ENCODE data around the gene EPS15. TPM values are rescaled to one million over a fixed set of nuclear protein-coding genes. Genes with fewer than 3 reads are reported as not detected.
"Not testable (repeated sequence)": the region's sequence is repeated elsewhere in the genome, so short reads cannot be mapped to it uniquely, and the experiment has no call there.

EPS15 gene
- total and polyA plus RNA-seq, 4 experiments from 2014 or later, result 39.2 to 92.3 (median 77.6) TPM

- H3K4me3 ChIP-seq (ENCODE audit: low read length in 2 of 2); POLR2A ChIA-PET (ENCODE audit: partially characterized antibody); H3K36me3 Mint-ChIP-seq; H3K27me3 Mint-ChIP-seq; H3K36me3 ChIP-seq (ENCODE audit: insufficient read depth, low read length); CTCF ChIA-PET (ENCODE audit: partially characterized antibody); intact Hi-C loops (cut with micrococcal nuclease); H3K4me1 Mint-ChIP-seq; H3K27ac ChIP-seq (ENCODE audit: low read depth, low read length); H3K27me3 ChIP-seq (ENCODE audit: insufficient read depth, low read length); H3K9me3 ChIP-seq (ENCODE audit: control insufficient read depth in 1 of 2, low read length in 2 of 2); H3K9me3 Mint-ChIP-seq; H3K4me1 ChIP-seq (ENCODE audit: insufficient read depth, low read length); H3K4me3 Mint-ChIP-seq; DNase-seq: not testable (repeated sequence)
- peak overlapping the region in 1 of 7 donors; percentile 29 for H3K27ac Mint-ChIP-seq
Observed at GRCh38 chr1:51560895-51561294, 41.8 kb upstream of the EPS15 start.

GRCh38 chr1:51560034-51560433 is 41.0 kb upstream of the EPS15 start:
- no peak overlapping the region for H3K27ac Mint-ChIP-seq
- intact Hi-C loops (cut with micrococcal nuclease), result no loop called here
- Histone ChIP-seq H3K27me3 (ENCODE audit: insufficient read depth, low read length) (no peaks in the 10 kb centered on the region), H3K27ac (ENCODE audit: low read depth, low read length) (no peak overlapping the region), H3K4me3 (ENCODE audit: low read length in 2 of 2) (no peak overlapping the region), H3K4me1 (ENCODE audit: insufficient read depth, low read length) (peaks cover 7% of the 10 kb centered on the region), H3K36me3 (ENCODE audit: insufficient read depth, low read length) (no peaks in the 10 kb centered on the region), H3K9me3 (ENCODE audit: control insufficient read depth in 1 of 2, low read length in 2 of 2) (no peaks in the 10 kb centered on the region)
- H3K4me1 Mint-ChIP-seq, result peaks cover 0 to 5% (median 2%) of the 10 kb centered on the region in 4 donors
- ChIA-PET POLR2A (ENCODE audit: partially characterized antibody) (no interaction called here), CTCF (ENCODE audit: partially characterized antibody) (no interaction called here)
- DNase-seq, result no peak
- H3K4me3 Mint-ChIP-seq, result no peak overlapping the region
- peaks cover 2 to 3% of the 10 kb centered on the region in 2 donors for H3K27me3 Mint-ChIP-seq
- no peaks in the 10 kb centered on the region for H3K36me3 Mint-ChIP-seq
- no peaks in the 10 kb centered on the region for H3K9me3 Mint-ChIP-seq

- POLR2A ChIA-PET (ENCODE audit: partially characterized antibody), result no interaction called here
- no peak for DNase-seq
- Histone ChIP-seq H3K9me3 (ENCODE audit: control insufficient read depth in 1 of 2, low read length in 2 of 2) (no peaks in the 10 kb centered on the region), H3K36me3 (ENCODE audit: insufficient read depth, low read length) (no peaks in the 10 kb centered on the region), H3K4me3 (ENCODE audit: low read length in 2 of 2) (no peak overlapping the region), H3K27ac (ENCODE audit: low read depth, low read length) (no peak overlapping the region), H3K27me3 (ENCODE audit: insufficient read depth, low read length) (no peaks in the 10 kb centered on the region), H3K4me1 (ENCODE audit: insufficient read depth, low read length) (peaks cover 7% of the 10 kb centered on the region)
- Mint-ChIP-seq H3K27me3 (peaks cover 2 to 3% of the 10 kb centered on the region in 2 donors), H3K36me3 (no peaks in the 10 kb centered on the region), H3K27ac (no peak overlapping the region), H3K9me3 (no peaks in the 10 kb centered on the region), H3K4me3 (no peak overlapping the region), H3K4me1 (peaks cover 0 to 5% (median 2%) of the 10 kb centered on the region in 4 donors)
- CTCF ChIA-PET (ENCODE audit: partially characterized antibody), result no interaction called here
- intact Hi-C loops (cut with micrococcal nuclease), result no loop called here
Observed at GRCh38 chr1:51559501-51559900, 40.4 kb upstream of the EPS15 start.

GRCh38 chr1:51559064-51559500 is 40.0 kb upstream of the EPS15 start:
- no peak for DNase-seq
- POLR2A ChIA-PET (ENCODE audit: partially characterized antibody), result no interaction called here
- H3K36me3 Mint-ChIP-seq, result no peaks in the 10 kb centered on the region
- Histone ChIP-seq H3K4me1 (ENCODE audit: insufficient read depth, low read length) (peaks cover 2% of the 10 kb centered on the region), H3K4me3 (ENCODE audit: low read length in 2 of 2) (no peak overlapping the region), H3K27me3 (ENCODE audit: insufficient read depth, low read length) (no peaks in the 10 kb centered on the region), H3K36me3 (ENCODE audit: insufficient read depth, low read length) (no peaks in the 10 kb centered on the region), H3K27ac (ENCODE audit: low read depth, low read length) (no peak overlapping the region), H3K9me3 (ENCODE audit: control insufficient read depth in 1 of 2, low read length in 2 of 2) (no peaks in the 10 kb centered on the region)
- H3K4me1 Mint-ChIP-seq, result peaks cover 0 to 2% (median under 1%) of the 10 kb centered on the region in 4 donors
- H3K4me3 Mint-ChIP-seq, result no peak overlapping the region
- no peaks in the 10 kb centered on the region for H3K9me3 Mint-ChIP-seq
- intact Hi-C loops (cut with micrococcal nuclease), result no loop called here
- peaks cover 2 to 3% of the 10 kb centered on the region in 2 donors for H3K27me3 Mint-ChIP-seq
- no peak overlapping the region for H3K27ac Mint-ChIP-seq
- CTCF ChIA-PET (ENCODE audit: partially characterized antibody), result no interaction called here

- Histone ChIP-seq H3K4me1 (ENCODE audit: insufficient read depth, low read length) (no peaks in the 10 kb centered on the region), H3K27me3 (ENCODE audit: insufficient read depth, low read length) (no peaks in the 10 kb centered on the region), H3K4me3 (ENCODE audit: low read length in 2 of 2) (no peak overlapping the region), H3K36me3 (ENCODE audit: insufficient read depth, low read length) (no peaks in the 10 kb centered on the region), H3K27ac (ENCODE audit: low read depth, low read length) (no peak overlapping the region), H3K9me3 (ENCODE audit: control insufficient read depth in 1 of 2, low read length in 2 of 2) (no peaks in the 10 kb centered on the region)
- Mint-ChIP-seq H3K9me3 (no peaks in the 10 kb centered on the region), H3K36me3 (no peaks in the 10 kb centered on the region), H3K4me3 (no peak overlapping the region), H3K27ac (no peak overlapping the region), H3K27me3 (peaks cover 2 to 3% of the 10 kb centered on the region in 2 donors), H3K4me1 (no peaks in the 10 kb centered on the region)
- intact Hi-C loops (cut with micrococcal nuclease), result no loop called here
- ChIA-PET CTCF (ENCODE audit: partially characterized antibody) (no interaction called here), POLR2A (ENCODE audit: partially characterized antibody) (no interaction called here)
- DNase-seq, result no peak
Observed at GRCh38 chr1:51558375-51558924, 39.4 kb upstream of the EPS15 start.

- intact Hi-C loops (cut with micrococcal nuclease), result no loop called here
- Histone ChIP-seq H3K36me3 (ENCODE audit: insufficient read depth, low read length) (no peaks in the 10 kb centered on the region), H3K4me1 (ENCODE audit: insufficient read depth, low read length) (no peaks in the 10 kb centered on the region), H3K4me3 (ENCODE audit: low read length in 2 of 2) (no peak overlapping the region), H3K27ac (ENCODE audit: low read depth, low read length) (no peak overlapping the region), H3K27me3 (ENCODE audit: insufficient read depth, low read length) (no peaks in the 10 kb centered on the region), H3K9me3 (ENCODE audit: control insufficient read depth in 1 of 2, low read length in 2 of 2) (no peaks in the 10 kb centered on the region)
- ChIA-PET CTCF (ENCODE audit: partially characterized antibody) (no interaction called here), POLR2A (ENCODE audit: partially characterized antibody) (no interaction called here)
- peaks cover 2 to 3% of the 10 kb centered on the region in 2 donors for H3K27me3 Mint-ChIP-seq
- H3K27ac Mint-ChIP-seq, result no peak overlapping the region
- H3K9me3 Mint-ChIP-seq, result no peaks in the 10 kb centered on the region
- no peaks in the 10 kb centered on the region for H3K36me3 Mint-ChIP-seq
- H3K4me1 Mint-ChIP-seq, result no peaks in the 10 kb centered on the region
- DNase-seq, result no peak
- no peak overlapping the region for H3K4me3 Mint-ChIP-seq
Observed at GRCh38 chr1:51557168-51557567, 38.1 kb upstream of the EPS15 start.

GRCh38 chr1:51555866-51556619 is 37.0 kb upstream of the EPS15 start:
- no peak overlapping the region for H3K27ac Mint-ChIP-seq
- ChIA-PET POLR2A (ENCODE audit: partially characterized antibody) (no interaction called here), CTCF (ENCODE audit: partially characterized antibody) (no interaction called here)
- DNase-seq, result no peak
- H3K4me1 Mint-ChIP-seq, result peaks cover 0 to 3% (median 1%) of the 10 kb centered on the region in 4 donors
- H3K4me1 ChIP-seq (ENCODE audit: insufficient read depth, low read length), result no peaks in the 10 kb centered on the region
- H3K4me3 ChIP-seq (ENCODE audit: low read length in 2 of 2), result no peak overlapping the region
- intact Hi-C loops (cut with micrococcal nuclease), result no loop called here
- H3K9me3 Mint-ChIP-seq, result no peaks in the 10 kb centered on the region
- no peak overlapping the region for H3K27ac ChIP-seq (ENCODE audit: low read depth, low read length)
- no peak overlapping the region for H3K4me3 Mint-ChIP-seq
- peaks cover 2 to 3% of the 10 kb centered on the region in 2 donors for H3K27me3 Mint-ChIP-seq
- H3K36me3 ChIP-seq (ENCODE audit: insufficient read depth, low read length), result no peaks in the 10 kb centered on the region
- no peaks in the 10 kb centered on the region for H3K27me3 ChIP-seq (ENCODE audit: insufficient read depth, low read length)
- H3K9me3 ChIP-seq (ENCODE audit: control insufficient read depth in 1 of 2, low read length in 2 of 2), result no peaks in the 10 kb centered on the region
- no peaks in the 10 kb centered on the region for H3K36me3 Mint-ChIP-seq
